Camera-type eye (tissue), 1 donor: ENCODE results near the gene PTGFR. TPM values are rescaled to one million over a fixed set of nuclear protein-coding genes. Genes with fewer than 3 reads are reported as not detected.

ENCODE experiments used
- total RNA-seq: library from RNA; depleted of rRNA; stranded (reverse); fragments of >200 nt; gene quantifications from one replicate; pipeline ENCODE4 v1.2.3, GENCODE V29; 2014

The PTGFR gene, protein sequence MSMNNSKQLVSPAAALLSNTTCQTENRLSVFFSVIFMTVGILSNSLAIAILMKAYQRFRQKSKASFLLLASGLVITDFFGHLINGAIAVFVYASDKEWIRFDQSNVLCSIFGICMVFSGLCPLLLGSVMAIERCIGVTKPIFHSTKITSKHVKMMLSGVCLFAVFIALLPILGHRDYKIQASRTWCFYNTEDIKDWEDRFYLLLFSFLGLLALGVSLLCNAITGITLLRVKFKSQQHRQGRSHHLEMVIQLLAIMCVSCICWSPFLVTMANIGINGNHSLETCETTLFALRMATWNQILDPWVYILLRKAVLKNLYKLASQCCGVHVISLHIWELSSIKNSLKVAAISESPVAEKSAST
- 9.5 TPM for total RNA-seq

DNA sequence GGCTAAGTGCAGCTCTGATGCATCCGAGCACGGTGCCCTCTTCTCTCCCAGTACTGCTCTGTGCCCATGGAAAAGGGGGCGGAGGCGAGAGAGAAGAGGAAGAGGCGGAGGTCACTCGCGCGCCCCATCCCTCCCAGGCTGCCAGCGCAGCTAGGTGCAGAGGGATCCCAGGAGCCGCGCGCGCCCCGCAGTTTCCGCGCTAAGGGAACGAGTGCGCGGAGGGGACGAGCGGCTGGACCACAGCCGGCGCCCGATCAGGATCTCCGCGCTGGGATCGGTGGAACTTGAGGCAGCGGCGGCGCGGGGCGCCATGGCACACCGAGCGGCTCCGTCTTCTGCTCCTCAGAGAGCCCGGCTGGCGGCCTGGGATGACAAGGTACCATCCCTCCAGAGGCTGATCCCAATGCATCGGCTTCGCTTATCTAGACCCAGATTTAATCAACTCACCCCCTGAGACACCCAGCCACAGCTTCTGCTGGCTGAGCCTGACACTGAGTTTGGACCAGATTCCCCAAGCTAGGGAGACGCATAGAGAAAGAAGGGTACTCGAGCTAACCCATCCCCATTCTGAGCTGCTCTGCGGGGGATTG lies at the start of gene PTGFR:
Gene PTGFR (plus strand): TSS at position 114 of the 590 bp plus-strand sequence. CDS start 1,770 bp downstream, outside the sequence.

Other genes starting within 250 kb of the PTGFR start
- gene IFI44L, start 129.5 kb downstream of the PTGFR start, total RNA-seq = 16.8 TPM
- 23.2 TPM for gene IFI44, start 158.9 kb downstream of the PTGFR start, total RNA-seq